Measurements from ENCODE around the gene ACAN. TPM values are rescaled to one million over a fixed set of nuclear protein-coding genes. Genes with fewer than 3 reads are reported as not detected.

Gene ACAN
- total RNA-seq, 1 experiment from 2014 or later: 0.50 TPM

DNA sequence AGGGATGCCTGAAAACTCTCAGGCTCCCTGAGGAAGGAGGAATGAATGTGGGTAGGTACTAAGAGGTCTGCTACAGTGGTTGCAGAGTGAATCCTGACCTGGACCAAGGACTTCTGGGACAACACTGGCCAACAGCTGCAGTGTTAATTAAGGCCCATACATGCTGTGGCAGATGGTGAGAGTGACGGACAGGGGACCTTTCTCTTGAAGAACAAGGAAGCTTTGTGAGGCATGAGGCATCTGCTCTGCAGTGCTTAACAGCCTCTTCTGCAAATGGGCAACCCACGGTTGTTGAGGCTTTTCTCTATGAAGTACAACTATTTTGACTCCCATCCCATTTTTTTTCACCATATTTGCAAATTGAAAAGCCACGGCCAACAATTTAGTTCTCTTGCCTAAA, 26.6 kb upstream of the ACAN start:
- Histone ChIP-seq H2AFZ (ENCODE audit: low read length) (no peak overlapping the region), H2BK120ac (ENCODE audit: low read depth, low read length, poor library complexity, severe bottlenecking) (no peak overlapping the region), H3K23ac (ENCODE audit: insufficient read length, low read depth, low read length) (no peak overlapping the region), H3K4me1 (ENCODE audit: insufficient read depth, low read length) (no peaks in the 10 kb centered on the region), H4K5ac (ENCODE audit: insufficient read length, low read depth, low read length) (no peak overlapping the region), H3T11ph (ENCODE audit: low read length) (no peak overlapping the region), H2BK12ac (ENCODE audit: insufficient read length, low read depth, low read length) (no peak overlapping the region), H3K27ac (ENCODE audit: insufficient read length, low read depth, low read length) (no peak overlapping the region), H3K14ac (ENCODE audit: insufficient read depth, low read length) (0 out of 2 replicates have a peak overlapping the region, but pooled peaks have one; percentile 57), H3K9me3 (ENCODE audit: control insufficient read depth, low read depth, low read length) (no peaks in the 10 kb centered on the region), H2BK20ac (ENCODE audit: low read depth, low read length, poor library complexity, severe bottlenecking) (no peak overlapping the region), H2BK5ac (ENCODE audit: insufficient read length, low read length) (no peak overlapping the region), H3K56ac (ENCODE audit: insufficient read length, low read depth, low read length) (no peak overlapping the region), H3K79me2 (ENCODE audit: insufficient read depth, low read length) (no peaks in the 10 kb centered on the region), H2BK15ac (ENCODE audit: low read depth, low read length) (no peak overlapping the region), H3K79me1 (ENCODE audit: insufficient read depth, low read depth, low read length, poor library complexity, severe bottlenecking) (no peaks in the 10 kb centered on the region), H4K20me1 (ENCODE audit: control insufficient read depth, insufficient read depth, insufficient read length) (no peaks in the 10 kb centered on the region), H3K27me3 (ENCODE audit: insufficient read depth, low read length) (no peaks in the 10 kb centered on the region), H3K4ac (ENCODE audit: low read depth, low read length) (no peak overlapping the region), H4K8ac (replicated peaks; ENCODE audit: insufficient read length, low read depth, low read length) (no peak overlapping the region), H3K23me2 (ENCODE audit: insufficient read length, low read depth, low read length, poor library complexity, severe bottlenecking) (no peaks in the 10 kb centered on the region), H3K18ac (ENCODE audit: insufficient read length, low read depth, low read length) (no peak overlapping the region), H3K9ac (ENCODE audit: extremely low read depth, insufficient read length, low read length) (no peak overlapping the region), H2AK5ac (ENCODE audit: insufficient read length, low read length) (no peak overlapping the region), H4K91ac (ENCODE audit: insufficient read length, low read depth, low read length) (no peak overlapping the region), H3K4me2 (ENCODE audit: insufficient read depth, insufficient read length, low read length) (no peak overlapping the region)
- no peak overlapping the region for H3K27ac Mint-ChIP-seq
- H3K36me3 Mint-ChIP-seq (ENCODE audit: insufficient read depth in 1 of 3, low read depth in 3 of 3): peaks cover 0 to 2% (median 0%) of the 10 kb centered on the region in 3 experiments; a peak in 2 of 7 replicates
- peaks cover 0 to 3% of the 10 kb centered on the region in 2 experiments; a peak in 3 of 5 replicates for H3K9me3 Mint-ChIP-seq
- H3K4me3 Mint-ChIP-seq: no peak overlapping the region
- no peak for DNase-seq
- TF ChIP-seq, protein P1, sequence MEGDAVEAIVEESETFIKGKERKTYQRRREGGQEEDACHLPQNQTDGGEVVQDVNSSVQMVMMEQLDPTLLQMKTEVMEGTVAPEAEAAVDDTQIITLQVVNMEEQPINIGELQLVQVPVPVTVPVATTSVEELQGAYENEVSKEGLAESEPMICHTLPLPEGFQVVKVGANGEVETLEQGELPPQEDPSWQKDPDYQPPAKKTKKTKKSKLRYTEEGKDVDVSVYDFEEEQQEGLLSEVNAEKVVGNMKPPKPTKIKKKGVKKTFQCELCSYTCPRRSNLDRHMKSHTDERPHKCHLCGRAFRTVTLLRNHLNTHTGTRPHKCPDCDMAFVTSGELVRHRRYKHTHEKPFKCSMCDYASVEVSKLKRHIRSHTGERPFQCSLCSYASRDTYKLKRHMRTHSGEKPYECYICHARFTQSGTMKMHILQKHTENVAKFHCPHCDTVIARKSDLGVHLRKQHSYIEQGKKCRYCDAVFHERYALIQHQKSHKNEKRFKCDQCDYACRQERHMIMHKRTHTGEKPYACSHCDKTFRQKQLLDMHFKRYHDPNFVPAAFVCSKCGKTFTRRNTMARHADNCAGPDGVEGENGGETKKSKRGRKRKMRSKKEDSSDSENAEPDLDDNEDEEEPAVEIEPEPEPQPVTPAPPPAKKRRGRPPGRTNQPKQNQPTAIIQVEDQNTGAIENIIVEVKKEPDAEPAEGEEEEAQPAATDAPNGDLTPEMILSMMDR (conservative IDR thresholded peaks at IDR 0.05): no peak
- WGBS (ENCODE audit: extremely low coverage, insufficient read length, low lambda C conversion rate): no CpG with 5 or more reads among the region's 3 CpGs
- no peaks in the 10 kb centered on the region for H3K4me1 Mint-ChIP-seq
- peaks cover 11% of the 10 kb centered on the region for H3K27me3 Mint-ChIP-seq (ENCODE audit: low read depth)
